22Rv1 (cell line): Measurements from ENCODE around the gene KLRF2.
"Not testable (repeated sequence)": the region's sequence is repeated elsewhere in the genome, so short reads cannot be mapped to it uniquely, and the experiment has no call there.

ENCODE experiments used
- H3K27ac ChIP-seq: fragments of 450-650 bp; 2 replicates; pipeline ENCODE4 v1.5.1; 2017
- ZFX ChIP-seq: fragments of 450-650 bp; IDR thresholded peaks from 2 replicates; pipeline ENCODE4 v1.6.1; 2017; ENCODE audit warnings: antibody characterized with exemption, borderline replicate concordance
- TF ChIP-seq, protein P1 (sequence below): fragments of 450-650 bp; IDR thresholded peaks from 2 replicates; pipeline ENCODE4 v1.5.1; 2017; ENCODE audit warnings: mild to moderate bottlenecking

KLRF2 gene

DNA sequence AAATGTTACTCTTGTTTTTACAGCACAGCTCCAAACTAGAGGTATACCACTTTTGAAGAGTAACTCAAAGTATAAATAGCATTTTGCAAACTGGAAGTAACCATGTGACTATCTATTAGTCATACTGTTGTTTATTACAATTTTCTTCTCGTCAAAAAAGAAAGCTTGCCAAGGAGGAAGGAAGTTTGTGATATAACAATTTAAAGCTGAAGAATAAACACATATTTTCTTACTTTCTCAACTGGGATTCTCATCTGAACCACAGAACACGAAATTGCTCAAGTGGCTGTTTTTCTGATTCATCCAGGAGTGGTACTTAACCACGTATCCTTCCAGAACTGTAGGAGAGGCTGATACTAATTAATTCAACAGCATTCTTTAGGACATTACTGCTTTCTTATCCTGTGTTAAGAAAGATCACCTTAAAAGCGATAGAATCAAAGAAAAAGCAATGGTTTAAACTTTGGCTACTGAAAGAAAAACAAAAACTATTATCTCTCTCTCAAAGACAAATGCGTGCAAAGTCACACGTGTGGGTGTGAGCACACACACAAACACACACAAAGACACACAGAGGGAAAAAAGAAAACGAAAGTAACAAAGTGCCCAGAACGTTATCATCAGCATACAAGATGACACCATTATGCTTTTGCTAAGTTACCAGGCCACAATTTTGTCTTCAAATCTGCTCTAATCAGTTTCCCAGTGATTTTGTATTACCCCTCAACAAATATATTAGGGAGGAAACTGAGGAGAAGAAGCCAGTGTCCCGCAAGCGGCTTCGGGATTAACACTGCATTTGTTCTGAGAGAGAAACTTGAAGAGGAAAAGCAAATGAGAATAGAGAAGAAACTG lies 11.8 kb upstream of the KLRF2 start, which contains the start of gene CLEC2B:
TSS of gene CLEC2B (minus strand) at position 48 of the 855 bp plus-strand sequence.
- H3K27ac ChIP-seq = no peak within 1 kb of the TSS
- TF ChIP-seq, protein P1, sequence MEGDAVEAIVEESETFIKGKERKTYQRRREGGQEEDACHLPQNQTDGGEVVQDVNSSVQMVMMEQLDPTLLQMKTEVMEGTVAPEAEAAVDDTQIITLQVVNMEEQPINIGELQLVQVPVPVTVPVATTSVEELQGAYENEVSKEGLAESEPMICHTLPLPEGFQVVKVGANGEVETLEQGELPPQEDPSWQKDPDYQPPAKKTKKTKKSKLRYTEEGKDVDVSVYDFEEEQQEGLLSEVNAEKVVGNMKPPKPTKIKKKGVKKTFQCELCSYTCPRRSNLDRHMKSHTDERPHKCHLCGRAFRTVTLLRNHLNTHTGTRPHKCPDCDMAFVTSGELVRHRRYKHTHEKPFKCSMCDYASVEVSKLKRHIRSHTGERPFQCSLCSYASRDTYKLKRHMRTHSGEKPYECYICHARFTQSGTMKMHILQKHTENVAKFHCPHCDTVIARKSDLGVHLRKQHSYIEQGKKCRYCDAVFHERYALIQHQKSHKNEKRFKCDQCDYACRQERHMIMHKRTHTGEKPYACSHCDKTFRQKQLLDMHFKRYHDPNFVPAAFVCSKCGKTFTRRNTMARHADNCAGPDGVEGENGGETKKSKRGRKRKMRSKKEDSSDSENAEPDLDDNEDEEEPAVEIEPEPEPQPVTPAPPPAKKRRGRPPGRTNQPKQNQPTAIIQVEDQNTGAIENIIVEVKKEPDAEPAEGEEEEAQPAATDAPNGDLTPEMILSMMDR = no peak
- no peak for TF ChIP-seq ZFX

DNA sequence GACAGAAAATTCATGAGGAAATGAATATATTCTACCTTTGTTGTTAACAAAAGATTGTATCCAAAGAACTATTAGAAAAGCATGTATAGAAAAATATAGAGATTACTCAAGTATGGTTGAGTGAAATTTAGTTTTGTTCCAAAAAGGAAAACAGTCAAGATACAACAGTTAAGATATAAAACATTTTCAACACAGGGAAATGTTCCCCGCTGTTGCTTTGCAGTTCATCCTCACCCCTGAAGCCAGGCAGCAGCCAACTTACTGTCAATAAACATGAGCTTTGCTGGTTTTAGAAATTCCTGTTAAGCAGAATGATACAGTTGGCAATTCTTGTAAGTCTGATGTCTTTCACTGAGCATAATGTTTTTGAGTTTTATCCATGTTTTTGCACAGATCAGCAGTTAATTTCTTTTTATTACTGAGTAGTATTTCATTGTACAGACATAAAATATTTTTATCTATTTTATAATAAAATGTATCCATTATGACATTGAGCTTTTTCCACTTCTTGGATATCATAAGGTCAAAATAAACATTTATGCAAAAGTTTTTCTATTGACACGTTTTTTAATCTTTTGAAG lies 10.9 kb upstream of the KLRF2 start:
- TF ChIP-seq, protein P1 = no peak
- TF ChIP-seq ZFX = no peak
- H3K27ac ChIP-seq = no peak overlapping the region

DNA sequence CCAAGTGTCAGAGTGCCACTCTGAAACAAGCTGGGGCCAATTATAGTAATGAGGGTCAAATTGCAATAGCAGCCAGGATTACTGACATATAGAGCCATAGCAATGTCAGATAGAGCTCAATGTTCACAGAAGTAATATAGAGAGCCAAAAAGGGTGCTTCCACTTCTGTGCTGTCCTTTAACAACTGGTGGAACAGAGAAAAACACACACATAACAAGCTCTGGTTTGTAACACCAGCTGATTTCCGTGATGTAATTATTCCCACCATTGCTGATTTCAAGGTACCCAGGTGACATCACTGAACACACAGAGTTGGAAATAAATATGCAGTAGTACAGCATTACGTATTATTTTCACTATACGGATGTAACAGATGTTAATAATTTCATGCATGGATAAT lies 9.1 kb upstream of the KLRF2 start:
- TF ChIP-seq, protein P1 = no peak
- no peak for TF ChIP-seq ZFX
- no peak overlapping the region for H3K27ac ChIP-seq

DNA sequence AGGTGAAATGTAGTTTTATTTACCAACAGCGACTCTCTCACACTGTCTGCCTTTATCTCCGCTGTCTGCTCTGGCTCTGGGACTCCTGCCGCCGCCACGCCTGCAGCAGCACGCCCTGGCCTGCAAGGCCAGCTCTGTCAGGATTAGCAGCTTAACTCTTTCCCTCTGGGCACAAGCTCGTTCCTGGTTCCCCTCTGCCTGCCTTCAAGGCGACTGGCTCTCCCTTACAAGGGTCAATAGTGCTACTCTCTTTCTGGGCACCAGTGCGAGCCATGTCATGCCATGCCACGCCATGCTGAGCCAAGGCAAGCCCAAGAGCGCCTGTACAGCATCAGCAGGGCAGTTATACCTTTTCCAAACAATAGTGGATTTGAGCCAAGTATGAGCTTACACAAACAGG lies 8.5 kb upstream of the KLRF2 start:
- H3K27ac ChIP-seq = no peak overlapping the region
- TF ChIP-seq, protein P1 = no peak
- no peak for TF ChIP-seq ZFX

DNA sequence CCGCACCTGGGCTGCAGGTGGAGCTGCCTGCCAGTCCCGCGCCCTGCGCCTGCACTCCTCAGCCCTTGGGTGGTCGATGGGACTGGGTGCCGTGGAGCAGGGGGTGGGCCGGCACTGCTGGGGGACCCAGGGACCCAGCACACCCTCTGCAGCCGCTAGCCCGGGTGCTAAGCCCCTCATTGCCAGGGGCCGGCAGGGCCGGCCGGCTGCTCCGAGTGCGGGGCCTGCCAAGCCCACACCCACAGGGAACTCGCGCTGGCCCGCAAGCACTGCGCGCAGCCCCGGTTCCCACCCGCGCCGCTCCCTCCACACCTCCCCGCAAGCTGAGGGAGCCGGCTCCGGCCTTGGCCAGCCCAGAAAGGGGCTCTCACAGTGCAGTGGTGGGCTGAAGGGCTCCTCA lies 5.2 kb upstream of the KLRF2 start:
- not testable (repeated sequence) for H3K27ac ChIP-seq

DNA sequence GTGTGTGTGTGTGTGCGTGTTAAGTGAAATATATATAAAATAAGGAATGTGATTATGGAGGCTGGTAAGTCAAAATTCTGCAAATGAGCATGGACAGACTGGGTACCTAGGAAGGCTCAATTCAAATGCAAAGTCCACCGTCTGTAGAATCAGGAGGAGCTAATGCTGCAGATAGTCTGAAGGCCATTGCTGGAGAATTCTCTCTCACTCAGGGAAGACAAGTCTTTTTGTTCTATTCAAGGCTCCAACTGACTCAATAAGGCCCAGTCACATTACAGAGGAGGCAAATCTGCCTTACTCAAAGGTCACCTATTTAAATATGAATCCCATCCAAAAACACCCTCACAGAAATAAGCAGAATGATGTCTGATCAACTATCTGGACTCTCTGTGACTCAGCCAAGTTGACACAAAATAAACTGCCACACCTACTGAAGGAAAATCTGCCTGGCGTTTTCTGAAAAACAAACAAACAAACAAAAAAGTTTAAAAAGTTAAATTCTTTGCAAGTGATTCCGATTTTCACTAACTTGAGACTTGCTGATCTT lies 684 bp upstream of the KLRF2 start:
- TF ChIP-seq, protein P1 = no peak
- TF ChIP-seq ZFX = no peak
- no peak overlapping the region for H3K27ac ChIP-seq

DNA sequence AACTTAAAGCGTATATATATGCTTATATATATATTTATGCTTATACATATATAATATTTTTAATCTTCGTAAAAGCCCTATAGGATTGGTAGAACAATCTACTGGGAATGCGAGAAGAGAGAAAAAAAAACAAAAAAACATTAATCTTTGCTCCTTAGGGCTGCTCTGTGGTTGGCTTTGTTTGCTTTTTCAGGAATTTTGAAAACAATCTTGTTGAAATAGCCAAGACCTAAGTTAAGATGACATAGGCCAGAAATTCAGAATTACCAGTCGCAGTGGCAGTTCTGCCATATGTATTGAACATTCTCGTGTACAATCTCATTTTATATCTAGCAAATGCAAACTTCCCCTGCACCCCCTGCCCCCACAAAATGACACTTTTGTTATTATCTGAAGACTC lies 699 bp downstream of the KLRF2 start:
- H3K27ac ChIP-seq = no peak overlapping the region
- TF ChIP-seq ZFX = no peak
- TF ChIP-seq, protein P1 = no peak
